GM23338 (cell line): ENCODE data around the gene MSH2. TPM values are rescaled to one million over a fixed set of nuclear protein-coding genes. Genes with fewer than 3 reads are reported as not detected.

Experiments used
- CREB1 ChIP-seq: fragments of 250-450 bp; sonication (Bioruptor Pico); IDR thresholded peaks from 2 replicates; pipeline ENCODE4 v1.5.0; 2020; ENCODE audit warnings: low read depth, mild to moderate bottlenecking, moderate library complexity
- EZH2 ChIP-seq: fragments of 200-600 bp; sonication (generic); IDR thresholded peaks from one replicate; pipeline ENCODE4 v1.8.0; 2017; ENCODE audit warnings: antibody characterized with exemption, mild to moderate bottlenecking, low read depth; ENCODE audit not compliant: unreplicated experiment
- POLR2AphosphoS5 ChIP-seq: IDR thresholded peaks from 2 replicates; pipeline ENCODE4 v1.6.1; 2016; ENCODE audit warnings: antibody characterized with exemption, low read depth
- STAT1 ChIP-seq: IDR thresholded peaks from one replicate; pipeline ENCODE4 v1.6.1; 2016; ENCODE audit warnings: antibody characterized with exemption; ENCODE audit not compliant: unreplicated experiment
- ZNF114 ChIP-seq: fragments of 250-450 bp; sonication (Bioruptor Pico); IDR thresholded peaks from 2 replicates; pipeline ENCODE4 v1.5.0; 2020; ENCODE audit warnings: mild to moderate bottlenecking, moderate library complexity
- polyA plus RNA-seq: library from polyadenylated mRNA; unstranded; fragments of >200 nt; fragmentation: Nextera tagmentation; extraction: Ambion mirVana; gene quantifications from 2 replicates; pipeline ENCODE4 v1.2.1, GENCODE V29; 2016
- total RNA-seq: library from RNA; depleted of rRNA; stranded (reverse); fragments of >200 nt; shearing (Covaris generic); gene quantifications from 2 replicates; pipeline ENCODE4 v1.2.3, GENCODE V29; 2014
- TF ChIP-seq, protein P1 (sequence below): fragments of 250-450 bp; sonication (Bioruptor Pico); IDR thresholded peaks from 2 replicates; pipeline ENCODE4 v1.5.0; 2020; ENCODE audit warnings: mild to moderate bottlenecking, moderate library complexity
- TF ChIP-seq, protein P2 (sequence below): IDR thresholded peaks from 2 replicates; pipeline ENCODE4 v1.6.1; 2016; ENCODE audit warnings: antibody characterized with exemption
- TF ChIP-seq, protein P3 (sequence below), 2 experiments: fragments of 200-600 bp in 1 of 2; sonication (generic) in 1 of 2; conservative IDR thresholded peaks; 2 replicates each; pipeline versions ENCODE4 v1.5.1 to v1.6.1; 2016 to 2017; ENCODE audit warnings: antibody characterized with exemption in 2 of 2, low read depth in 2 of 2, mild to moderate bottlenecking in 2 of 2, moderate library complexity in 1 of 2

The MSH2 gene
- total and polyA plus RNA-seq, 2 experiments from 2014 or later: 156 to 249 TPM

DNA sequence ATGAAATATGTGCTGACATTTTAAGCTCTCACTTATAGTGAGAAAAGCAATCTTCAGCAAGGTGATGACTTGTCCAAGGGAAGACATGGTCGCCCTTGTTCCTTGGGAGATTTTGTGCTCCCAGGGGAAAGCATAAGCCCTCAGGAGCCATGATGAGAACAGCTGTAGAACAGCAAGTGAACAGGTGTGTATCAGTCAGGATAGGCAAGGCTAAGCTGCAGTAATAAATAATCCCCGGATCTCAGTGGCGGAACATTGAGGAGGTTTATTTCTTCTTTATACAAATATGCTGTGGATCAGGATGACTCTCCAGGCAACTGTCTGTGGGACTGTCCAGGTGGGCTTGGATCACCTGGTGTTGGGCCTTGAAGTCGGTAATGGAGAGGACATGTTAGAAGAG, 103.1 kb downstream of the MSH2 start (continued):
- TF ChIP-seq, protein P1, sequence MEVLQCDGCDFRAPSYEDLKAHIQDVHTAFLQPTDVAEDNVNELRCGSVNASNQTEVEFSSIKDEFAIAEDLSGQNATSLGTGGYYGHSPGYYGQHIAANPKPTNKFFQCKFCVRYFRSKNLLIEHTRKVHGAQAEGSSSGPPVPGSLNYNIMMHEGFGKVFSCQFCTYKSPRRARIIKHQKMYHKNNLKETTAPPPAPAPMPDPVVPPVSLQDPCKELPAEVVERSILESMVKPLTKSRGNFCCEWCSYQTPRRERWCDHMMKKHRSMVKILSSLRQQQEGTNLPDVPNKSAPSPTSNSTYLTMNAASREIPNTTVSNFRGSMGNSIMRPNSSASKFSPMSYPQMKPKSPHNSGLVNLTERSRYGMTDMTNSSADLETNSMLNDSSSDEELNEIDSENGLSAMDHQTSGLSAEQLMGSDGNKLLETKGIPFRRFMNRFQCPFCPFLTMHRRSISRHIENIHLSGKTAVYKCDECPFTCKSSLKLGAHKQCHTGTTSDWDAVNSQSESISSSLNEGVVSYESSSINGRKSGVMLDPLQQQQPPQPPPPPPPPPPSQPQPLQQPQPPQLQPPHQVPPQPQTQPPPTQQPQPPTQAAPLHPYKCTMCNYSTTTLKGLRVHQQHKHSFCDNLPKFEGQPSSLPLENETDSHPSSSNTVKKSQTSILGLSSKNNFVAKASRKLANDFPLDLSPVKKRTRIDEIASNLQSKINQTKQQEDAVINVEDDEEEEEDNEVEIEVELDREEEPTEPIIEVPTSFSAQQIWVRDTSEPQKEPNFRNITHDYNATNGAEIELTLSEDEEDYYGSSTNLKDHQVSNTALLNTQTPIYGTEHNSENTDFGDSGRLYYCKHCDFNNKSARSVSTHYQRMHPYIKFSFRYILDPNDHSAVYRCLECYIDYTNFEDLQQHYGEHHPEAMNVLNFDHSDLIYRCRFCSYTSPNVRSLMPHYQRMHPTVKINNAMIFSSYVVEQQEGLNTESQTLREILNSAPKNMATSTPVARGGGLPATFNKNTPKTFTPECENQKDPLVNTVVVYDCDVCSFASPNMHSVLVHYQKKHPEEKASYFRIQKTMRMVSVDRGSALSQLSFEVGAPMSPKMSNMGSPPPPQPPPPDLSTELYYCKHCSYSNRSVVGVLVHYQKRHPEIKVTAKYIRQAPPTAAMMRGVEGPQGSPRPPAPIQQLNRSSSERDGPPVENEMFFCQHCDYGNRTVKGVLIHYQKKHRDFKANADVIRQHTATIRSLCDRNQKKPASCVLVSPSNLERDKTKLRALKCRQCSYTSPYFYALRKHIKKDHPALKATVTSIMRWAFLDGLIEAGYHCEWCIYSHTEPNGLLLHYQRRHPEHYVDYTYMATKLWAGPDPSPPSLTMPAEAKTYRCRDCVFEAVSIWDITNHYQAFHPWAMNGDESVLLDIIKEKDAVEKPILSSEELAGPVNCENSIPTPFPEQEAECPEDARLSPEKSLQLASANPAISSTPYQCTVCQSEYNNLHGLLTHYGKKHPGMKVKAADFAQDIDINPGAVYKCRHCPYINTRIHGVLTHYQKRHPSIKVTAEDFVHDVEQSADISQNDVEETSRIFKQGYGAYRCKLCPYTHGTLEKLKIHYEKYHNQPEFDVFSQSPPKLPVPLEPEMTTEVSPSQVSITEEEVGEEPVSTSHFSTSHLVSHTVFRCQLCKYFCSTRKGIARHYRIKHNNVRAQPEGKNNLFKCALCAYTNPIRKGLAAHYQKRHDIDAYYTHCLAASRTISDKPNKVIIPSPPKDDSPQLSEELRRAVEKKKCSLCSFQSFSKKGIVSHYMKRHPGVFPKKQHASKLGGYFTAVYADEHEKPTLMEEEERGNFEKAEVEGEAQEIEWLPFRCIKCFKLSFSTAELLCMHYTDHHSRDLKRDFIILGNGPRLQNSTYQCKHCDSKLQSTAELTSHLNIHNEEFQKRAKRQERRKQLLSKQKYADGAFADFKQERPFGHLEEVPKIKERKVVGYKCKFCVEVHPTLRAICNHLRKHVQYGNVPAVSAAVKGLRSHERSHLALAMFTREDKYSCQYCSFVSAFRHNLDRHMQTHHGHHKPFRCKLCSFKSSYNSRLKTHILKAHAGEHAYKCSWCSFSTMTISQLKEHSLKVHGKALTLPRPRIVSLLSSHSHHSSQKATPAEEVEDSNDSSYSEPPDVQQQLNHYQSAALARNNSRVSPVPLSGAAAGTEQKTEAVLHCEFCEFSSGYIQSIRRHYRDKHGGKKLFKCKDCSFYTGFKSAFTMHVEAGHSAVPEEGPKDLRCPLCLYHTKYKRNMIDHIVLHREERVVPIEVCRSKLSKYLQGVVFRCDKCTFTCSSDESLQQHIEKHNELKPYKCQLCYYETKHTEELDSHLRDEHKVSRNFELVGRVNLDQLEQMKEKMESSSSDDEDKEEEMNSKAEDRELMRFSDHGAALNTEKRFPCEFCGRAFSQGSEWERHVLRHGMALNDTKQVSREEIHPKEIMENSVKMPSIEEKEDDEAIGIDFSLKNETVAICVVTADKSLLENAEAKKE (CRISPR knock-in tag): no peak
- TF ChIP-seq, protein P2, sequence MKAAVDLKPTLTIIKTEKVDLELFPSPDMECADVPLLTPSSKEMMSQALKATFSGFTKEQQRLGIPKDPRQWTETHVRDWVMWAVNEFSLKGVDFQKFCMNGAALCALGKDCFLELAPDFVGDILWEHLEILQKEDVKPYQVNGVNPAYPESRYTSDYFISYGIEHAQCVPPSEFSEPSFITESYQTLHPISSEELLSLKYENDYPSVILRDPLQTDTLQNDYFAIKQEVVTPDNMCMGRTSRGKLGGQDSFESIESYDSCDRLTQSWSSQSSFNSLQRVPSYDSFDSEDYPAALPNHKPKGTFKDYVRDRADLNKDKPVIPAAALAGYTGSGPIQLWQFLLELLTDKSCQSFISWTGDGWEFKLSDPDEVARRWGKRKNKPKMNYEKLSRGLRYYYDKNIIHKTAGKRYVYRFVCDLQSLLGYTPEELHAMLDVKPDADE: no peak
- TF ChIP-seq POLR2AphosphoS5 (no peak), STAT1 (no peak), ZNF114 (CRISPR knock-in tag) (no peak), CREB1 (no peak), EZH2 (no peak)
- TF ChIP-seq, protein P3, sequence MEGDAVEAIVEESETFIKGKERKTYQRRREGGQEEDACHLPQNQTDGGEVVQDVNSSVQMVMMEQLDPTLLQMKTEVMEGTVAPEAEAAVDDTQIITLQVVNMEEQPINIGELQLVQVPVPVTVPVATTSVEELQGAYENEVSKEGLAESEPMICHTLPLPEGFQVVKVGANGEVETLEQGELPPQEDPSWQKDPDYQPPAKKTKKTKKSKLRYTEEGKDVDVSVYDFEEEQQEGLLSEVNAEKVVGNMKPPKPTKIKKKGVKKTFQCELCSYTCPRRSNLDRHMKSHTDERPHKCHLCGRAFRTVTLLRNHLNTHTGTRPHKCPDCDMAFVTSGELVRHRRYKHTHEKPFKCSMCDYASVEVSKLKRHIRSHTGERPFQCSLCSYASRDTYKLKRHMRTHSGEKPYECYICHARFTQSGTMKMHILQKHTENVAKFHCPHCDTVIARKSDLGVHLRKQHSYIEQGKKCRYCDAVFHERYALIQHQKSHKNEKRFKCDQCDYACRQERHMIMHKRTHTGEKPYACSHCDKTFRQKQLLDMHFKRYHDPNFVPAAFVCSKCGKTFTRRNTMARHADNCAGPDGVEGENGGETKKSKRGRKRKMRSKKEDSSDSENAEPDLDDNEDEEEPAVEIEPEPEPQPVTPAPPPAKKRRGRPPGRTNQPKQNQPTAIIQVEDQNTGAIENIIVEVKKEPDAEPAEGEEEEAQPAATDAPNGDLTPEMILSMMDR (conservative IDR thresholded peaks at IDR 0.05; ENCODE audit: low read depth in 2 of 2): no peak
